Psoas muscle (tissue), 8 donors: ENCODE results near the gene KCNIP3. TPM values are rescaled to one million over a fixed set of nuclear protein-coding genes. Genes with fewer than 3 reads are reported as not detected.

Experiments
- ATAC-seq, 4 donors: fragments of 200-7000 bp; cut with Tn5 transposase; one replicate each; pipeline ENCODE4 v1.9.1; 2020; ENCODE audit warnings: moderate library complexity in 3 of 4, mild to moderate bottlenecking in 2 of 4
- DNase-seq, 2 donors: peaks; one replicate each; pipeline ENCODE4 v3.0.0-alpha.2; 2020
- H3K27ac ChIP-seq: fragments of 200-600 bp; one replicate; pipeline ENCODE4 v1.8.0; 2022
- H3K27me3 ChIP-seq, 3 donors: fragments of 200-600 bp in 1 of 3; one replicate each; pipeline versions ENCODE4 v1.6.1 to v1.8.0; 2013 to 2022; ENCODE audit warnings: low read length in 2 of 3, mild to moderate bottlenecking in 2 of 3, moderate library complexity in 1 of 3; ENCODE audit not compliant: insufficient read depth in 3 of 3
- H3K36me3 ChIP-seq, 2 donors: fragments of 200-600 bp in 1 of 2; one replicate each; pipeline versions ENCODE4 v1.6.1 to v1.8.0; 2013 to 2022; ENCODE audit warnings: low read depth in 1 of 2, mild to moderate bottlenecking in 1 of 2, moderate library complexity in 1 of 2; ENCODE audit not compliant: insufficient read depth in 1 of 2
- H3K4me1 ChIP-seq: fragments of 200-600 bp; one replicate; pipeline ENCODE4 v1.8.0; 2022
- H3K4me3 ChIP-seq: fragments of 200-600 bp; one replicate; pipeline ENCODE4 v1.8.0; 2022; ENCODE audit warnings: mild to moderate bottlenecking
- H3K9me3 ChIP-seq: fragments of 200-600 bp; one replicate; pipeline ENCODE4 v1.8.0; 2022
- CTCF ChIP-seq: fragments of 200-600 bp; IDR thresholded peaks from one replicate; pipeline ENCODE4 v1.8.0; 2022; ENCODE audit warnings: antibody characterized with exemption
- WGBS, 3 donors: extraction: QIAGEN DNeasy Blood & Tissue Kit; methylation state at CpG; one replicate each; pipeline versions ENCODE4 v1.1.6 to v1.1.7; 2013; 5-methylcytosine and 5-hydroxymethylcytosine counted together
- intact Hi-C, 2 donors: fragments of 100-400 bp; cut with DNase I; formaldehyde crosslinking; loops; one replicate each; pipeline versions ENCODE4 v1.11.0 to v1.14.2; 2022
- polyA plus RNA-seq, 3 donors: library from polyadenylated mRNA; stranded (reverse); fragments of 200-250 nt; gene quantifications; one replicate each; pipeline ENCODE4 v1.2.3, GENCODE V29; 2013
- total RNA-seq, 4 donors: library from RNA; stranded (reverse); fragmentation: NEBNext Ultra II Directional in 2 of 4; extraction: Animal tissue kit (Norgen Biotek cat#: 25700) in 2 of 4; gene quantifications; one replicate each; pipeline versions ENCODE4 v1.2.1 to v1.2.4, GENCODE V29; 2021 to 2023
- donor health status: healthy with polysubstance abuse.
- donor health status: DM: no; HTN: no; CAD: no; lungs with moderate emphysema.
- donor health status: Bipolar disorder and iron deficiency.
- donor health status: healthy.
- donor health status: DM: yes; HTN: yes; CAD: no.
- donor health status: DM: no; HTN: no; CAD: no.
- donor health status: DM: no; HTN: no; CAD: no.
- donor health status: DM: yes; HTN: yes; CAD: no.

The KCNIP3 gene
- total and polyA plus RNA-seq, 7 donors, result 0.93 to 2.0 (median 1.3) TPM

GRCh38 chr2:95382192-95382591 is 85.0 kb downstream of the KCNIP3 start:
- TF ChIP-seq CTCF, result no peak
- no peaks in the 10 kb centered on the region for H3K4me1 ChIP-seq
- peaks cover 0 to 15% (median 11%) of the 10 kb centered on the region in 3 donors for H3K27me3 ChIP-seq
- ATAC-seq, result no peak
- H3K9me3 ChIP-seq, result no peaks in the 10 kb centered on the region
- intact Hi-C loops, result no loop called here
- H3K36me3 ChIP-seq, result no peaks in the 10 kb centered on the region
- H3K27ac ChIP-seq, result no peak overlapping the region
- 95 to 96% (median 96%) methylated on average over 20 of the region's 20 CpGs for WGBS, 3 donors
- no peak for DNase-seq
- H3K4me3 ChIP-seq, result no peak overlapping the region

GRCh38 chr2:95382686-95383634 is 85.8 kb downstream of the KCNIP3 start:
- Histone ChIP-seq H3K27ac (no peak overlapping the region), H3K36me3 (no peaks in the 10 kb centered on the region), H3K9me3 (no peaks in the 10 kb centered on the region), H3K27me3 (peaks cover 0 to 15% (median 11%) of the 10 kb centered on the region in 3 donors), H3K4me3 (no peak overlapping the region), H3K4me1 (no peaks in the 10 kb centered on the region)
- intact Hi-C loops, result no loop called here
- no peak for DNase-seq
- 63 to 85% (median 65%) methylated on average over 12 to 14 of the region's 14 CpGs for WGBS, 3 donors
- no peak for ATAC-seq
- no peak for TF ChIP-seq CTCF

DNA sequence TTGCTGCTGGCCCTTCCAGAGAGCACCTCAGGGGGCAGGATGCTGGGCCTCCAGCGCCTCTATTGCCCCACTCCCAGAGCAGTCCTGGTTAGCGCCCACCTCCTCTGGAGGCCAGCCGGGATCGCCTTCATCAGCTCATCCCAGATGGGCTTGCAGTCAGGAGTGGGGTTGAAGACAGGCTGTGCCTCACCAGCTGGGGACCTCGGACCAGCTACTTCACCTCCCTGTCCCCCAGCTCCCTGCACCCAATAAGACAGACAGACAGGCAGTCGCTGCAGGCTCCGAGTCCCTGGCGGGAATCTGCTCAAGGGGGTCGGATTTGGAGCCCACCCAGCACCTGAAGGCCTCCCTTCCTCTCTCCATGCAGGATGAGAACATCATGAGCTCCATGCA is 86.5 kb downstream of the KCNIP3 start:
- WGBS, 3 donors, result 33 to 66% (median 39%) methylated on average over 9 of the region's 9 CpGs
- no peak for TF ChIP-seq CTCF
- Histone ChIP-seq H3K4me1 (no peaks in the 10 kb centered on the region), H3K27ac (no peak overlapping the region), H3K36me3 (no peaks in the 10 kb centered on the region), H3K4me3 (no peak overlapping the region), H3K9me3 (no peaks in the 10 kb centered on the region), H3K27me3 (peaks cover 0 to 18% (median 11%) of the 10 kb centered on the region in 3 donors)
- DNase-seq (no peak), ATAC-seq (no peak)
- intact Hi-C loops, result no loop called here

DNA sequence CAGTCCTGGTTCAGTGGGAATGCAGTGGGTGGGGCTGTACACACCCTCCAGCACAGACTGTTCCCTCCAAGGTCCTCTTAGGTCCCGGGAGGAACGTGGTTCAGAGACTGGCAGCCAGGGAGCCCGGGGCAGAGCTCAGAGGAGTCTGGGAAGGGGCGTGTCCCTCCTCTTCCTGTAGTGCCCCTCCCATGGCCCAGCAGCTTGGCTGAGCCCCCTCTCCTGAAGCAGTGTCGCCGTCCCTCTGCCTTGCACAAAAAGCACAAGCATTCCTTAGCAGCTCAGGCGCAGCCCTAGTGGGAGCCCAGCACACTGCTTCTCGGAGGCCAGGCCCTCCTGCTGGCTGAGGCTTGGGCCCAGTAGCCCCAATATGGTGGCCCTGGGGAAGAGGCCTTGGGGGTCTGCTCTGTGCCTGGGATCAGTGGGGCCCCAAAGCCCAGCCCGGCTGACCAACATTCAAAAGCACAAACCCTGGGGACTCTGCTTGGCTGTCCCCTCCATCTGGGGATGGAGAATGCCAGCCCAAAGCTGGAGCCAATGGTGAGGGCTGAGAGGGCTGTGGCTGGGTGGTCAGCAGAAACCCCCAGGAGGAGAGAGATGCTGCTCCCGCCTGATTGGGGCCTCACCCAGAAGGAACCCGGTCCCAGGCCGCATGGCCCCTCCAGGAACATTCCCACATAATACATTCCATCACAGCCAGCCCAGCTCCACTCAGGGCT is 87.9 kb downstream of the KCNIP3 start:
- H3K9me3 ChIP-seq, result no peaks in the 10 kb centered on the region
- no peaks in the 10 kb centered on the region for H3K4me1 ChIP-seq
- H3K27me3 ChIP-seq, result peaks cover 0 to 18% (median 11%) of the 10 kb centered on the region in 3 donors
- no peak overlapping the region for H3K4me3 ChIP-seq
- peak in 3 of 4 donors; percentile 40 to 62 (median 51) for ATAC-seq
- no peak overlapping the region for H3K27ac ChIP-seq
- no peak for TF ChIP-seq CTCF
- peak; percentile 55 to 73 for DNase-seq
- WGBS, 3 donors, result 21 to 49% (median 26%) methylated on average over 11 to 12 of the region's 12 CpGs
- H3K36me3 ChIP-seq, result no peaks in the 10 kb centered on the region
- intact Hi-C loops, result loop anchor here in 1 of 2 donors (5.0 kb wide), 1 partner anchor 38 kb away; no protein-coding TSS in a partner anchor
